Esophagus mucosa (tissue), 1 donor: ENCODE measurements around the gene ZBTB47. TPM values are rescaled to one million over a fixed set of nuclear protein-coding genes. Genes with fewer than 3 reads are reported as not detected.
A peak's percentile ranks its signal among the peaks of the same experiment; 100 is the strongest.

Experiments used
- ATAC-seq: fragments of 200-7000 bp; cut with Tn5 transposase; one replicate; pipeline ENCODE4 v1.9.1; 2020
- total RNA-seq: library from RNA; stranded (reverse); gene quantifications from one replicate; pipeline ENCODE4 v1.2.4, GENCODE V29; 2023
- donor health status: DM: yes; HTN: yes; CAD: no.

Gene ZBTB47
- total RNA-seq, 1 donor from 2014 or later, result 3.7 TPM

- no peak for ATAC-seq
Measured at GRCh38 chr3:42700366-42701288, 47.1 kb downstream of the ZBTB47 start.

- ATAC-seq, result peak; percentile 31
Measured at GRCh38 chr3:42701371-42702065, 48.0 kb downstream of the ZBTB47 start.

- ATAC-seq, result no peak
Measured at GRCh38 chr3:42702066-42702951, 48.8 kb downstream of the ZBTB47 start, which contains the start of gene HHATL. Gene HHATL, minus strand, starts transcription at chr3:42702798. Its CDS starts 1,972 bp downstream, at chr3:42700826.

GRCh38 chr3:42702982-42703694 is 49.6 kb downstream of the ZBTB47 start:
- ATAC-seq, result no peak

- ATAC-seq, result no peak
Measured at GRCh38 chr3:42703695-42704025, 50.2 kb downstream of the ZBTB47 start.

- no peak for ATAC-seq
Measured at GRCh38 chr3:42704136-42704841, 50.8 kb downstream of the ZBTB47 start.

GRCh38 chr3:42705058-42705767 is 51.7 kb downstream of the ZBTB47 start:
- no peak for ATAC-seq

GRCh38 chr3:42705962-42706585 is 52.6 kb downstream of the ZBTB47 start:
- ATAC-seq, result no peak

GRCh38 chr3:42706721-42707619 is 53.5 kb downstream of the ZBTB47 start:
- ATAC-seq, result no peak

GRCh38 chr3:42707620-42708355 is 54.3 kb downstream of the ZBTB47 start:
- no peak for ATAC-seq

- no peak for ATAC-seq
Measured at GRCh38 chr3:42708611-42709151, 55.2 kb downstream of the ZBTB47 start.

- no peak for ATAC-seq
Measured at GRCh38 chr3:42709621-42710020, 56.1 kb downstream of the ZBTB47 start.

GRCh38 chr3:42710323-42711021 is 57.0 kb downstream of the ZBTB47 start:
- no peak for ATAC-seq

GRCh38 chr3:42711491-42712343 is 58.2 kb downstream of the ZBTB47 start:
- no peak for ATAC-seq

- no peak for ATAC-seq
Measured at GRCh38 chr3:42712344-42712648, 58.8 kb downstream of the ZBTB47 start.

GRCh38 chr3:42712688-42713372 is 59.3 kb downstream of the ZBTB47 start:
- ATAC-seq, result no peak
